ENCODE results near the gene ZBTB34.

Gene ZBTB34

DNA sequence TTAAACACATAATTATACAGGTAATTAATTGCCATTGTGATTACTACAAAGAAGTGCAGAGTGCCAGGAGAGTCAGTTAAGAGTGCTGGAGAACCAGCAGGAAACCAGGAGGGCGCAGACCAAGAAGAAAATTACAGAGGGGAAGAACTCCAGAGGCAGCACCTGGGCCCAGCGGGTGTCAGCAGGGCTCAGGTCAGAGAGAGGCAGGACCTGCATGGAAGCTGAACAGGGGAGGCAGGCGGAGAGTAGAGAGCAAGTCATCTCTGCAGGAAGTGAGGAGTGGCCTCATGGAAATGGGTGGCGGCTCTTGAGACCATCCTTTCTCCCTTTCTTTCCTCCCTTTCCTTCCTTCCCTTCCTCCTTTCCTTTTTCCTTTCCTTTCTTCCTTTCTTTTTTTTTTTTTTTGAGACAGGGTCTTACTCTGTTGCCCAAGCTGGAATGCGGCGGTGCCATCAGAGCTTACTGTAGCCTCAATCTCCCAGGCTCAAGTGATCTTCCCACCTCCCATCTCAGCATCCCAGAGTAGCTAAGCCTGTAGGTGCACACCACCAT is 4.0 kb upstream of the ZBTB34 start:
- no peaks in the 10 kb centered on the region for H3K9me2 ChIP-seq (replicated peaks; ENCODE audit: insufficient read depth, low read length)
- no peaks in the 10 kb centered on the region for H3K36me3 ChIP-seq (ENCODE audit: low read length)
- no peaks in the 10 kb centered on the region for H3K79me2 ChIP-seq (ENCODE audit: insufficient read depth, low read length)
- H3K4me3 ChIP-seq (ENCODE audit: insufficient read depth, low read length, poor library complexity, severe bottlenecking) = no peak overlapping the region
- H3K9me3 ChIP-seq (ENCODE audit: insufficient read depth, low read length) = no peaks in the 10 kb centered on the region
- no peak overlapping the region for H3K27ac ChIP-seq (ENCODE audit: low read depth, low read length)
- H3K9ac ChIP-seq (ENCODE audit: low read length) = no peak overlapping the region
- TF ChIP-seq, protein P1, sequence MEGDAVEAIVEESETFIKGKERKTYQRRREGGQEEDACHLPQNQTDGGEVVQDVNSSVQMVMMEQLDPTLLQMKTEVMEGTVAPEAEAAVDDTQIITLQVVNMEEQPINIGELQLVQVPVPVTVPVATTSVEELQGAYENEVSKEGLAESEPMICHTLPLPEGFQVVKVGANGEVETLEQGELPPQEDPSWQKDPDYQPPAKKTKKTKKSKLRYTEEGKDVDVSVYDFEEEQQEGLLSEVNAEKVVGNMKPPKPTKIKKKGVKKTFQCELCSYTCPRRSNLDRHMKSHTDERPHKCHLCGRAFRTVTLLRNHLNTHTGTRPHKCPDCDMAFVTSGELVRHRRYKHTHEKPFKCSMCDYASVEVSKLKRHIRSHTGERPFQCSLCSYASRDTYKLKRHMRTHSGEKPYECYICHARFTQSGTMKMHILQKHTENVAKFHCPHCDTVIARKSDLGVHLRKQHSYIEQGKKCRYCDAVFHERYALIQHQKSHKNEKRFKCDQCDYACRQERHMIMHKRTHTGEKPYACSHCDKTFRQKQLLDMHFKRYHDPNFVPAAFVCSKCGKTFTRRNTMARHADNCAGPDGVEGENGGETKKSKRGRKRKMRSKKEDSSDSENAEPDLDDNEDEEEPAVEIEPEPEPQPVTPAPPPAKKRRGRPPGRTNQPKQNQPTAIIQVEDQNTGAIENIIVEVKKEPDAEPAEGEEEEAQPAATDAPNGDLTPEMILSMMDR (IDR thresholded peaks at IDR 0.05; ENCODE audit: insufficient read depth, low read length, poor library complexity, severe bottlenecking) = no peak
- TF ChIP-seq EZH2phosphoT487 (conservative IDR thresholded peaks at IDR 0.05; ENCODE audit: low read length) = no peak
- no peaks in the 10 kb centered on the region; the same call in 1 of the 2 replicates for H3K27me3 ChIP-seq (ENCODE audit: low read length)
- H3K4me2 ChIP-seq (ENCODE audit: low read depth, low read length, poor library complexity, severe bottlenecking) = no peak overlapping the region
- H2AFZ ChIP-seq (ENCODE audit: low read depth, low read length, severe bottlenecking) = no peak overlapping the region
- H4K20me1 ChIP-seq (ENCODE audit: low read depth, low read length) = no peaks in the 10 kb centered on the region
- H3F3A ChIP-seq (ENCODE audit: insufficient read depth) = no peaks in the 10 kb centered on the region

DNA sequence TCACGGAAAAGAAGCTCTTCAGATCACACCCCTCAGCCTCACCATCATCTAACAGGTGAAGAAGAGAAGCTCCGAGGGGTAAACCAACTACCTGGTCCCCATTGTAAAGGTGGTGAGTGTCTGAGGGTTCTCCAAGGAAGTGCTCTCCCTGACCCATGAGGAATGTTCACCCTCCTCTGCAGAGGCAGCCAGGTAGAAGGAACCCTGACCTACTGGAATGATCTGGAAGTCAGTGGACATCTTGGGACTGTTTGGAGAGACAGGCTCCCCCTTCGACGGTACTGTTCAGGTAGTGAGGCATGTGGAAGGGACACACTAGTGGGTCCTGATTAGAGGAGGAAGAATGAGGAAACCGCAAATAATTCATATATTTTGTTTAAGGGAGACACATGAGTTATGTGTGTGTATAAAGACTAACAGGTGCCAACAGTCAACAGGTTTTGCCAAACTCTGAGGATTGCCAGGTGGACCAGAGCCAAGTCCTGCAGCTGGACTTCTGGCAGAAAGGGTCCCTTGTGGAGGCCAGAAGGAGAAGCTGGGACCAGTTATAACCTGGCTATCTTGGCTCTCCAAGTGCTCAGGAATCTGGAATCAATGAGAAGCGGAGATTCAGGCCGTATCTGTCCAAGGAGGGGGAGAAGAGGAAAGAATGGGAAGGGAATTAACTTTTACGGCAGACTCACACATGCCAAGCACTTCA is 3.0 kb upstream of the ZBTB34 start:
- Histone ChIP-seq H2AFZ (ENCODE audit: low read depth, low read length, severe bottlenecking) (no peak overlapping the region), H3K27me3 (ENCODE audit: low read length) (no peaks in the 10 kb centered on the region; the same call in 1 of the 2 replicates), H3K9me2 (replicated peaks; ENCODE audit: insufficient read depth, low read length) (no peaks in the 10 kb centered on the region), H3K79me2 (ENCODE audit: insufficient read depth, low read length) (no peaks in the 10 kb centered on the region), H3K9ac (ENCODE audit: low read length) (no peak overlapping the region), H3K9me3 (ENCODE audit: insufficient read depth, low read length) (no peaks in the 10 kb centered on the region), H3K36me3 (ENCODE audit: low read length) (no peaks in the 10 kb centered on the region), H3K27ac (ENCODE audit: low read depth, low read length) (no peak overlapping the region), H4K20me1 (ENCODE audit: low read depth, low read length) (0 out of 2 replicates have a peak, but pooled peaks cover 3% of the 10 kb centered on the region), H3K4me3 (ENCODE audit: insufficient read depth, low read length, poor library complexity, severe bottlenecking) (no peak overlapping the region), H3F3A (ENCODE audit: insufficient read depth) (0 out of 2 replicates have a peak, but pooled peaks cover 4% of the 10 kb centered on the region), H3K4me2 (ENCODE audit: low read depth, low read length, poor library complexity, severe bottlenecking) (no peak overlapping the region)
- TF ChIP-seq EZH2phosphoT487 (conservative IDR thresholded peaks at IDR 0.05; ENCODE audit: low read length) = no peak
- TF ChIP-seq, protein P1 (IDR thresholded peaks at IDR 0.05; ENCODE audit: insufficient read depth, low read length, poor library complexity, severe bottlenecking) = no peak

DNA sequence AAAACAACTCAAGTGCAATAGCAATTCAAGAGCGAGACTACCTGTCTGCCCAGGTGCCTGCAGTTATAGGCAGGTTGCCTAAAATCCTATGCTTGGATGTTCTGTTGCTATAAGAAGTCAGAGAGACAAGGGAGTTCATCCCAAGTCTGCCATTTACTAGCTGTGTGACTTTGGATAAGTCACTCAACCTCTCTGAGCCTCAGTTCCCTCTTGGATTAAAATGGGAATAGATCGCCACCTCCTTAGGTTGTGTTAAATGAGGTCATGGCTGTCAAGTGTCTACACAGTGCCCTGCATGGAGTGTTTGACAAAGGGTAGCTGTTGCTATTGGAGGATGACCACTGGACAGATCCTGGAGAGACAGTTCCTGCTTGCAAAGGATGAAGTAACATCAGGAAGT is 1.3 kb upstream of the ZBTB34 start:
- Histone ChIP-seq H3K9ac (ENCODE audit: low read length) (no peak overlapping the region), H4K20me1 (ENCODE audit: low read depth, low read length) (0 out of 2 replicates have a peak, but pooled peaks cover 3% of the 10 kb centered on the region), H3K4me3 (ENCODE audit: insufficient read depth, low read length, poor library complexity, severe bottlenecking) (no peak overlapping the region), H3K4me2 (ENCODE audit: low read depth, low read length, poor library complexity, severe bottlenecking) (no peak overlapping the region), H3K36me3 (ENCODE audit: low read length) (no peaks in the 10 kb centered on the region), H3K9me3 (ENCODE audit: insufficient read depth, low read length) (no peaks in the 10 kb centered on the region), H3K9me2 (replicated peaks; ENCODE audit: insufficient read depth, low read length) (no peaks in the 10 kb centered on the region), H2AFZ (ENCODE audit: low read depth, low read length, severe bottlenecking) (no peak overlapping the region), H3K27me3 (ENCODE audit: low read length) (no peaks in the 10 kb centered on the region), H3K27ac (ENCODE audit: low read depth, low read length) (no peak overlapping the region), H3F3A (ENCODE audit: insufficient read depth) (0 out of 2 replicates have a peak, but pooled peaks cover 4% of the 10 kb centered on the region), H3K79me2 (ENCODE audit: insufficient read depth, low read length) (no peaks in the 10 kb centered on the region)
- TF ChIP-seq, protein P1 (IDR thresholded peaks at IDR 0.05; ENCODE audit: insufficient read depth, low read length, poor library complexity, severe bottlenecking) = no peak
- no peak for TF ChIP-seq EZH2phosphoT487 (conservative IDR thresholded peaks at IDR 0.05; ENCODE audit: low read length)
